Measurements from ENCODE around the gene CAMSAP3.

DNA sequence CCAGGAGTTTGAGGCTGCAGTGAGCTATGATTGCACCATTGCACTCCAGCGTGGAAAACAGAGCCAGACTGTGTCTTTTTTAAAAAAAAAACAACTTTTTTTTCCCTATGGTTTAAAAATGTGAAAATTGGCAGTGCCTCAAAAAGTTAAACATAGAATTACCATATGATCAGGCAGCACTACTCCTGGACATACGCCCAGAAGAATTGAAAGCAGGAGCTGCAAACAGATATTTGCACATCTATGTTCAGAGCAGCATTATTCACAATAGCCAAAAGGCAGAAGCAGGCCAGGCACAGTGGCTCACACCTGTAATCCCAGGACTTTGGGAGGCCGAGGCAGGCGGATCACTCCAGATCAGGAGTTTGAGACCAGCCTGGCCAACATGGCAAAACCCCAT, 69.4 kb downstream of the CAMSAP3 start:
- no peak for TF ChIP-seq EZH2 (IDR thresholded peaks at IDR 0.05; ENCODE audit: low read length, unreplicated experiment)
- TF ChIP-seq, protein P1, sequence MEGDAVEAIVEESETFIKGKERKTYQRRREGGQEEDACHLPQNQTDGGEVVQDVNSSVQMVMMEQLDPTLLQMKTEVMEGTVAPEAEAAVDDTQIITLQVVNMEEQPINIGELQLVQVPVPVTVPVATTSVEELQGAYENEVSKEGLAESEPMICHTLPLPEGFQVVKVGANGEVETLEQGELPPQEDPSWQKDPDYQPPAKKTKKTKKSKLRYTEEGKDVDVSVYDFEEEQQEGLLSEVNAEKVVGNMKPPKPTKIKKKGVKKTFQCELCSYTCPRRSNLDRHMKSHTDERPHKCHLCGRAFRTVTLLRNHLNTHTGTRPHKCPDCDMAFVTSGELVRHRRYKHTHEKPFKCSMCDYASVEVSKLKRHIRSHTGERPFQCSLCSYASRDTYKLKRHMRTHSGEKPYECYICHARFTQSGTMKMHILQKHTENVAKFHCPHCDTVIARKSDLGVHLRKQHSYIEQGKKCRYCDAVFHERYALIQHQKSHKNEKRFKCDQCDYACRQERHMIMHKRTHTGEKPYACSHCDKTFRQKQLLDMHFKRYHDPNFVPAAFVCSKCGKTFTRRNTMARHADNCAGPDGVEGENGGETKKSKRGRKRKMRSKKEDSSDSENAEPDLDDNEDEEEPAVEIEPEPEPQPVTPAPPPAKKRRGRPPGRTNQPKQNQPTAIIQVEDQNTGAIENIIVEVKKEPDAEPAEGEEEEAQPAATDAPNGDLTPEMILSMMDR (conservative IDR thresholded peaks at IDR 0.05; ENCODE audit: low read depth, low read length), result no peak
